ENCODE measurements around the gene CABP5. TPM values are rescaled to one million over a fixed set of nuclear protein-coding genes. Genes with fewer than 3 reads are reported as not detected.

CABP5 gene
- total RNA-seq, 3 donors from 2014 or later = not detected

GRCh38 chr19:47992070-47992469 lies 51.8 kb downstream of the CABP5 start, which contains the start of gene BSPH1:
Gene BSPH1 (minus strand): TSS chr19:47992170. CDS start chr19:47992081, 89 bp downstream.
- Histone ChIP-seq H3K9me3 (no peaks in the 10 kb centered on the region), H3K4me3 (no peak within 1 kb of the TSS), H3K4me1 (ENCODE audit: low read depth) (no peaks in the 10 kb centered on the region), H3K36me3 (ENCODE audit: low read depth) (no peaks in the 10 kb centered on the region)
- ATAC-seq (no peak), DNase-seq (no peak)
- TF ChIP-seq CTCF (IDR thresholded peaks at IDR 0.05) = no peak
- intact Hi-C loops (cut with DNase I, micrococcal nuclease) = no loop called here

- DNase-seq (no peak), ATAC-seq (no peak)
- TF ChIP-seq CTCF (IDR thresholded peaks at IDR 0.05) = no peak
- intact Hi-C loops (cut with DNase I, micrococcal nuclease) = no loop called here
- Histone ChIP-seq H3K9me3 (no peaks in the 10 kb centered on the region), H3K4me1 (ENCODE audit: low read depth) (no peaks in the 10 kb centered on the region), H3K4me3 (no peak overlapping the region), H3K36me3 (ENCODE audit: low read depth) (no peaks in the 10 kb centered on the region)
Observed at GRCh38 chr19:47991191-47991808, 52.6 kb downstream of the CABP5 start.

Other genes starting within 250 kb of the CABP5 start
- not detected for gene TPRX1, start 239.5 kb downstream of the CABP5 start, total RNA-seq
- not detected for gene CRX, start 222.1 kb downstream of the CABP5 start, total RNA-seq
- gene TPRX2, start 184.8 kb downstream of the CABP5 start, total RNA-seq = not detected
- gene SULT2A1, start 157.8 kb downstream of the CABP5 start, total RNA-seq = 1 to 10 TPM in 1 of 3 donors, under 1 TPM in 1, not detected in 1; 0.67 to 1.3 TPM
- gene BSPH1, start 51.9 kb downstream of the CABP5 start, total RNA-seq = not detected
- not detected for gene ELSPBP1, start 49.4 kb downstream of the CABP5 start, total RNA-seq
- 10 to 100 TPM in 1 of 3 donors, 1 to 10 TPM in 2; 5.0 to 13.1 (median 7.8) TPM for gene PLA2G4C, start 66.7 kb upstream of the CABP5 start, total RNA-seq
- gene LIG1, start 126.3 kb upstream of the CABP5 start, total RNA-seq = 10 to 100 TPM; 16.0 to 42.7 (median 29.6) TPM
- gene ZSWIM9, start 126.6 kb upstream of the CABP5 start, total RNA-seq = 10 to 100 TPM in 1 of 3 donors, 1 to 10 TPM in 2; 6.0 to 12.9 (median 8.7) TPM
- gene CARD8, start 211.8 kb upstream of the CABP5 start, total RNA-seq = 10 to 100 TPM; 22.7 to 41.4 (median 28.8) TPM
- gene ZNF114, start 226.0 kb upstream of the CABP5 start, total RNA-seq = under 1 TPM; 0.17 to 0.39 (median 0.22) TPM

Data from mucosa of descending colon (tissue), 3 donors.